ENCODE data around the gene SCRG1.

SCRG1 gene

GRCh38 chr4:173357939-173358338 is 41.0 kb downstream of the SCRG1 start:
- no peak for DNase-seq

- DNase-seq = no peak
These were observed 51.4 kb downstream of the SCRG1 start for GRCh38 chr4:173347467-173347866.

- no peak for DNase-seq
These were observed 52.8 kb downstream of the SCRG1 start for GRCh38 chr4:173346074-173346473.

GRCh38 chr4:173345648-173346047 is 53.3 kb downstream of the SCRG1 start:
- DNase-seq = no peak

- DNase-seq = no peak
These were observed 55.0 kb downstream of the SCRG1 start for GRCh38 chr4:173343832-173344397.

GRCh38 chr4:173337463-173337862 is 61.5 kb downstream of the SCRG1 start:
- no peak for DNase-seq

- peak; percentile 16 for DNase-seq
These were observed 63.8 kb downstream of the SCRG1 start for GRCh38 chr4:173334891-173335752.

Measured in KG1 (cell line).